ES-I3 (cell line): ENCODE results near the gene INPP5B.

Experiments used
- H3K36me3 ChIP-seq: 2 replicates; pipeline ENCODE4 v1.6.1; 2013; ENCODE audit warnings: mild to moderate bottlenecking, low read length, control low read depth, moderate library complexity; ENCODE audit not compliant: insufficient read depth
- H3K4me1 ChIP-seq: 2 replicates; pipeline ENCODE4 v1.6.1; 2013; ENCODE audit warnings: mild to moderate bottlenecking, control low read depth, low read length; ENCODE audit not compliant: insufficient read depth
- H3K9ac ChIP-seq: 2 replicates; pipeline ENCODE4 v1.6.1; 2013; ENCODE audit warnings: low read depth, mild to moderate bottlenecking, low read length, moderate library complexity
- H3K9me3 ChIP-seq: 2 replicates; pipeline ENCODE4 v1.6.1; 2013; ENCODE audit warnings: mild to moderate bottlenecking, low read length, moderate library complexity; ENCODE audit not compliant: control insufficient read depth, insufficient read depth

INPP5B gene

GRCh38 chr1:37840711-37841110 lies 106.1 kb downstream of the INPP5B start:
- no peaks in the 10 kb centered on the region; the same call in 1 of the 2 replicates for H3K36me3 ChIP-seq
- H3K9ac ChIP-seq = no peak overlapping the region
- H3K9me3 ChIP-seq = no peaks in the 10 kb centered on the region
- no peaks in the 10 kb centered on the region for H3K4me1 ChIP-seq

- no peaks in the 10 kb centered on the region for H3K4me1 ChIP-seq
- H3K9me3 ChIP-seq = no peaks in the 10 kb centered on the region
- H3K9ac ChIP-seq = no peak overlapping the region
- H3K36me3 ChIP-seq = peaks cover 4% of the 10 kb centered on the region
Observed at GRCh38 chr1:37839676-37840075, 107.2 kb downstream of the INPP5B start.

DNA sequence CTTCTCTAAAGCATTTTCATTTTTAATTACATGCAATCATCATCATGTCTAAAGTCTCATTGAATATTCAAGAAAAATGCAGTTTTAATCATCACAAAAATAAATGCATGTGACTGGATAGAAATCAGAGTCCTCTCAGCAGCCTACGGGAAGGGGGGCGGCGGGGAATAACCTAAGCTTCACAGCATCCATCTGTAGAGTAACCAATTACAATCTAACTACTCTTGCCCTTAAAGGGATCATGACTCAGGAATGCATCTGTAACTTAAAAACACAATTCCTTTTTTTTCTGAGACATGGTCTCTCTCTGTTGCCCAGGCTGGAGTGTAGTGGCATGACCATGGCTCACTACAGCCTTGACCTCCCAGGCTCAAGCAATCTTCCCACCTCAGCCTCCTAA lies 110.1 kb downstream of the INPP5B start:
- Histone ChIP-seq H3K9ac (no peak overlapping the region), H3K4me1 (no peaks in the 10 kb centered on the region), H3K9me3 (no peaks in the 10 kb centered on the region), H3K36me3 (peaks cover 9% of the 10 kb centered on the region)

- H3K4me1 ChIP-seq = no peaks in the 10 kb centered on the region
- H3K9ac ChIP-seq = no peak overlapping the region
- H3K9me3 ChIP-seq = no peaks in the 10 kb centered on the region
- peaks cover 13% of the 10 kb centered on the region for H3K36me3 ChIP-seq
Observed at GRCh38 chr1:37831809-37832208, 115.0 kb downstream of the INPP5B start.

DNA sequence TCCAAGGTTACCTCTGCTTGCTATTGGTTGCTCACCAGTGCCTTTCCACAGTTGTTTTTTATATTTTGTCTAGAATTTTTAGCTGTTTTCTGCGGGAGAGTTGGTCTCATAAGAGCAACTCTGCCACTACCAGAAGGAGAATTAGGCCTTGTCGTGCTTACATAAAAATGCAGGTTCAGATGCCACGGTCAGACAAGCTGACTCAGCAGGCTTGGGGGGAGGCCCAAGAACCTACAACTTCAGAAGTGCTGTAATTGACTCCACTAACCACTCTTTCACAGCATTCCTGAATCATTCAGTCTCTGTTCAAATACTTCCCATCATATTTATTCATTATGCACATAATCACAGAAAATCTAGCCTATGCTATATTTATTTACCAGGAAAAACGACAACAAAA lies 115.7 kb downstream of the INPP5B start:
- H3K36me3 ChIP-seq = peaks cover 13% of the 10 kb centered on the region
- no peaks in the 10 kb centered on the region for H3K9me3 ChIP-seq
- H3K9ac ChIP-seq = no peak overlapping the region
- H3K4me1 ChIP-seq = no peaks in the 10 kb centered on the region

GRCh38 chr1:37828410-37829074 lies 118.3 kb downstream of the INPP5B start:
- Histone ChIP-seq H3K9me3 (no peaks in the 10 kb centered on the region), H3K9ac (no peak overlapping the region), H3K36me3 (peaks cover 6% of the 10 kb centered on the region; the same call in 1 of the 2 replicates), H3K4me1 (no peaks in the 10 kb centered on the region)

- Histone ChIP-seq H3K9me3 (no peaks in the 10 kb centered on the region), H3K9ac (no peak overlapping the region), H3K36me3 (no peaks in the 10 kb centered on the region), H3K4me1 (no peaks in the 10 kb centered on the region)
Observed at GRCh38 chr1:37825506-37825905, 121.3 kb downstream of the INPP5B start.

- H3K9ac ChIP-seq = no peak overlapping the region
- H3K4me1 ChIP-seq = no peaks in the 10 kb centered on the region
- H3K9me3 ChIP-seq = no peaks in the 10 kb centered on the region
- no peaks in the 10 kb centered on the region; the same call in 1 of the 2 replicates for H3K36me3 ChIP-seq
Observed at GRCh38 chr1:37824001-37824400, 122.9 kb downstream of the INPP5B start.

DNA sequence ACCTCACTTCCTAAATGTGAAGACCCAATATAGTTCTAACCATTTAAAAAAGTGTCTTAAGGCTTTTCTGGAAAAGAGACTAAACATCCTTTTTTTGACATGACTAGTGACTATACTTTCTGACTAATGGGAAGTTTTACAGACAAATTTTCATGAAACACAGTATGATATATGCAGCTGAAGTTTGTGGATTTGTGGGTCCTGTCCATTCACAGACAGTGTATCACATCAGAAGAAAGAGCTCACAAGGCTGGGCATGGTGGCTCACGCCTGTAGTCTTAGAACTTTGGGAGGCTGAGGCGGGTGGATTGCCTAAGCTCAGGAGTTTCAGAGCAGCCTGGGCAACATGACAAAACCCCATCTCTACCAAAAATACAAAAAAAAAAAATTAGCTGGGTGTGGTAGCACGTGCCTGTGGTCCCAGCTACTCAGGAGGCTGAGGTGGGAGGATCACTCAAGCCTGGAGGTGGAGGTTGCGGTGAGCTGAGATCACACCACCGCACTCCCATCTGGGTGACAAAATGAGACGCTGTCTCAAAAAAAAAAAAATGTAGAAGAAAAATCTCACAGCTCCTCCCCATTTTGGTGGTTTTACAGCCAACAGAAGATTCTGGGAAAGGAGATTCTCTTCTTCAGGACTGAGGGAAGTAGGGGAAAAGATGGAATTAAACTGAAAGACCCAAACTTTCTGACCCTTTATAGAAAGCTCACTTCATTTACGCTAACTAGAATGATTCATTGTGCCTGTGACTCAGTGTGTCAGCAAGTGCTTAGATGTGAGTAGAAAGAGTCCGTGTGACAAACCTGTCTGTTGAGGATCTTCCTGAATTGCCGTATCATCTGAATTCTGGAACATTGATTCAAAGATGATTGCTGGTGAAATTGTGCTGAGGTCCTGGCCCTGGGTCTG lies 123.7 kb downstream of the INPP5B start:
- Histone ChIP-seq H3K9ac (no peak overlapping the region), H3K36me3 (no peaks in the 10 kb centered on the region; the same call in 1 of the 2 replicates)

GRCh38 chr1:37821481-37821880 lies 125.4 kb downstream of the INPP5B start:
- Histone ChIP-seq H3K9ac (no peak overlapping the region), H3K36me3 (no peaks in the 10 kb centered on the region; the same call in none of the 2 replicates), H3K9me3 (no peaks in the 10 kb centered on the region), H3K4me1 (no peaks in the 10 kb centered on the region)

More for the DNA sequence above, 123.7 kb downstream of the INPP5B start:
- no peaks in the 10 kb centered on the region for H3K4me1 ChIP-seq
- no peaks in the 10 kb centered on the region for H3K9me3 ChIP-seq

- no peaks in the 10 kb centered on the region; the same call in none of the 2 replicates for H3K36me3 ChIP-seq
- no peaks in the 10 kb centered on the region for H3K4me1 ChIP-seq
- H3K9me3 ChIP-seq = no peaks in the 10 kb centered on the region
- no peak overlapping the region for H3K9ac ChIP-seq
Observed at GRCh38 chr1:37817481-37817880, 129.4 kb downstream of the INPP5B start.

DNA sequence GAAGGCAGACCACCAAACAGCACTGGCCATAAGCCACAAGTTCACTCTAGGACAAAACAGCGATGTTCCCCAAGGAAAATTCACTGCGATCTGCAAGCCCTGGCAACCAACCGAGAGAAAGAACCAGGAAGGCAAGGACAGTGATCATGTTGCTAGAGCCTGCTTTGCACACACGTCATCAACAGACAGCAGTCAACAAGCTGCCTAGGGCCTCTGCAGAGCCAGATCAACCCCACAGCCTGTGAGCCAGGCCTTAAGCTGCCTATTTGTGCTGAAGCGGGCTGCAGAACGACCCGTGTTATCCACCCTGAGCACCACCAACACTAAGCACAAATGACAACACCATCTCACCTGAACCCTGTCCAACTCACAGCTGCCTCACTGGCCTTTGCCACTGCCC lies 132.6 kb downstream of the INPP5B start:
- H3K4me1 ChIP-seq = no peaks in the 10 kb centered on the region
- no peaks in the 10 kb centered on the region for H3K9me3 ChIP-seq
- no peaks in the 10 kb centered on the region; the same call in none of the 2 replicates for H3K36me3 ChIP-seq
- no peak overlapping the region for H3K9ac ChIP-seq

- Histone ChIP-seq H3K9me3 (no peaks in the 10 kb centered on the region), H3K36me3 (no peaks in the 10 kb centered on the region; the same call in none of the 2 replicates), H3K4me1 (no peaks in the 10 kb centered on the region)
Observed at GRCh38 chr1:37813529-37814145, 133.2 kb downstream of the INPP5B start.

GRCh38 chr1:37811027-37811655 lies 135.7 kb downstream of the INPP5B start:
- Histone ChIP-seq H3K9ac (no peak overlapping the region), H3K9me3 (no peaks in the 10 kb centered on the region), H3K4me1 (no peaks in the 10 kb centered on the region), H3K36me3 (peaks cover 8% of the 10 kb centered on the region)

More at GRCh38 chr1:37813529-37814145, 133.2 kb downstream of the INPP5B start:
- H3K9ac ChIP-seq = no peak overlapping the region
